Memory B cell (primary cell): ENCODE data around the gene SVIL.
"Not testable (repeated sequence)": the region's sequence is repeated elsewhere in the genome, so short reads cannot be mapped to it uniquely, and the experiment has no call there.

Source experiments
- ATAC-seq: fragments of 150-1000 bp; cut with Tn5 transposase; 2 replicates; pipeline ENCODE4 v1.10.0; 2021; ENCODE audit warnings: low read depth, mild to moderate bottlenecking, moderate library complexity
- DNase-seq, 2 donors: peaks; one replicate each; pipeline ENCODE4 v3.0.0; 2022; ENCODE audit warnings: low spot score in 2 of 2
- H3K27ac Mint-ChIP-seq: one replicate; pipeline ENCODE4 v1.8.0; 2022; ENCODE audit warnings: mild to moderate bottlenecking, moderate library complexity, mixed read lengths
- H3K27me3 Mint-ChIP-seq: one replicate; pipeline ENCODE4 v1.8.0; 2022; ENCODE audit warnings: mixed read lengths
- H3K36me3 Mint-ChIP-seq: one replicate; pipeline ENCODE4 v1.8.0; 2022; ENCODE audit warnings: mild to moderate bottlenecking, mixed read lengths
- H3K4me1 Mint-ChIP-seq: one replicate; pipeline ENCODE4 v1.8.0; 2022; ENCODE audit warnings: mixed read lengths
- H3K4me3 Mint-ChIP-seq: one replicate; pipeline ENCODE4 v1.8.0; 2022; ENCODE audit warnings: mild to moderate bottlenecking, moderate library complexity, mixed read lengths
- H3K9me3 Mint-ChIP-seq: one replicate; pipeline ENCODE4 v1.8.0; 2022; ENCODE audit warnings: mixed read lengths

The SVIL gene

GRCh38 chr10:29499993-29500537 is 134.7 kb downstream of the SVIL start:
- ATAC-seq: no peak
- Mint-ChIP-seq H3K36me3 (no peaks in the 10 kb centered on the region), H3K4me3 (no peak overlapping the region), H3K4me1 (no peaks in the 10 kb centered on the region), H3K27ac (no peak overlapping the region), H3K9me3 (no peaks in the 10 kb centered on the region), H3K27me3 (peaks cover 5% of the 10 kb centered on the region)
- no peak for DNase-seq

- ATAC-seq: peak; percentile 46
- no peaks in the 10 kb centered on the region for H3K4me1 Mint-ChIP-seq
Measured at GRCh38 chr10:29496341-29497162, 138.2 kb downstream of the SVIL start.

GRCh38 chr10:29495366-29495765 is 139.4 kb downstream of the SVIL start:
- ATAC-seq: no peak
- Mint-ChIP-seq H3K4me1 (no peaks in the 10 kb centered on the region), H3K9me3 (no peaks in the 10 kb centered on the region), H3K4me3 (no peak overlapping the region), H3K36me3 (no peaks in the 10 kb centered on the region), H3K27ac (no peak overlapping the region), H3K27me3 (no peaks in the 10 kb centered on the region)
- no peak for DNase-seq

More at GRCh38 chr10:29496341-29497162, 138.2 kb downstream of the SVIL start:
- DNase-seq: peak; percentile 29 to 47
- Mint-ChIP-seq H3K27ac (no peak overlapping the region), H3K36me3 (no peaks in the 10 kb centered on the region), H3K9me3 (no peaks in the 10 kb centered on the region), H3K4me3 (no peak overlapping the region), H3K27me3 (no peaks in the 10 kb centered on the region)

GRCh38 chr10:29493697-29494096 is 141.1 kb downstream of the SVIL start:
- Mint-ChIP-seq H3K36me3 (no peaks in the 10 kb centered on the region), H3K9me3 (no peaks in the 10 kb centered on the region), H3K27me3 (no peaks in the 10 kb centered on the region), H3K4me1 (no peaks in the 10 kb centered on the region), H3K4me3 (no peak overlapping the region), H3K27ac (no peak overlapping the region)
- ATAC-seq (no peak), DNase-seq (no peak)

- Mint-ChIP-seq H3K27ac (no peak overlapping the region), H3K4me1 (no peaks in the 10 kb centered on the region), H3K36me3 (no peaks in the 10 kb centered on the region), H3K4me3 (no peak overlapping the region), H3K27me3 (no peaks in the 10 kb centered on the region), H3K9me3 (no peaks in the 10 kb centered on the region)
- DNase-seq: no peak
- ATAC-seq: no peak
Measured at GRCh38 chr10:29492774-29493173, 142.0 kb downstream of the SVIL start.

- Mint-ChIP-seq H3K4me3 (no peak overlapping the region), H3K27me3 (no peaks in the 10 kb centered on the region), H3K36me3 (no peaks in the 10 kb centered on the region), H3K27ac (no peak overlapping the region), H3K9me3 (no peaks in the 10 kb centered on the region), H3K4me1 (no peaks in the 10 kb centered on the region)
- ATAC-seq (no peak), DNase-seq (no peak)
Measured at GRCh38 chr10:29491918-29492317, 142.9 kb downstream of the SVIL start.

- not testable (repeated sequence) for H3K4me1 Mint-ChIP-seq, H3K27ac Mint-ChIP-seq, H3K4me3 Mint-ChIP-seq, DNase-seq, ATAC-seq, H3K9me3 Mint-ChIP-seq, H3K27me3 Mint-ChIP-seq, H3K36me3 Mint-ChIP-seq
Measured at GRCh38 chr10:29490781-29491280, 143.9 kb downstream of the SVIL start.

GRCh38 chr10:29488471-29488870 is 146.3 kb downstream of the SVIL start:
- not testable (repeated sequence) for DNase-seq, H3K27ac Mint-ChIP-seq, H3K9me3 Mint-ChIP-seq, H3K4me1 Mint-ChIP-seq, ATAC-seq, H3K4me3 Mint-ChIP-seq, H3K36me3 Mint-ChIP-seq, H3K27me3 Mint-ChIP-seq

- not testable (repeated sequence) for H3K27ac Mint-ChIP-seq, H3K36me3 Mint-ChIP-seq, DNase-seq, H3K4me3 Mint-ChIP-seq, H3K9me3 Mint-ChIP-seq, ATAC-seq, H3K4me1 Mint-ChIP-seq, H3K27me3 Mint-ChIP-seq
Measured at GRCh38 chr10:29487884-29488266, 146.9 kb downstream of the SVIL start.

GRCh38 chr10:29487032-29487883 is 147.5 kb downstream of the SVIL start:
- not testable (repeated sequence) for H3K36me3 Mint-ChIP-seq, ATAC-seq, H3K4me3 Mint-ChIP-seq, H3K27me3 Mint-ChIP-seq, H3K4me1 Mint-ChIP-seq, DNase-seq, H3K27ac Mint-ChIP-seq, H3K9me3 Mint-ChIP-seq

- H3K27me3 Mint-ChIP-seq: no peaks in the 10 kb centered on the region
- no peak for ATAC-seq
- no peak for DNase-seq
- no peak overlapping the region for H3K27ac Mint-ChIP-seq
- no peaks in the 10 kb centered on the region for H3K9me3 Mint-ChIP-seq
- no peaks in the 10 kb centered on the region for H3K4me1 Mint-ChIP-seq
- H3K36me3 Mint-ChIP-seq: no peaks in the 10 kb centered on the region
- no peak overlapping the region for H3K4me3 Mint-ChIP-seq
Measured at GRCh38 chr10:29486433-29486832, 148.3 kb downstream of the SVIL start.

GRCh38 chr10:29484677-29485076 is 150.1 kb downstream of the SVIL start:
- not testable (repeated sequence) for DNase-seq, H3K36me3 Mint-ChIP-seq, H3K4me3 Mint-ChIP-seq, H3K27ac Mint-ChIP-seq, H3K4me1 Mint-ChIP-seq, H3K9me3 Mint-ChIP-seq, ATAC-seq, H3K27me3 Mint-ChIP-seq

- ATAC-seq (peak; percentile 56), DNase-seq (no peak)
- Mint-ChIP-seq H3K4me1 (no peaks in the 10 kb centered on the region), H3K27me3 (no peaks in the 10 kb centered on the region), H3K9me3 (no peaks in the 10 kb centered on the region), H3K4me3 (no peak overlapping the region), H3K27ac (no peak overlapping the region), H3K36me3 (no peaks in the 10 kb centered on the region)
Measured at GRCh38 chr10:29482591-29483431, 152.0 kb downstream of the SVIL start.
